ENCODE measurements around the gene CSTF1.

Gene CSTF1

DNA sequence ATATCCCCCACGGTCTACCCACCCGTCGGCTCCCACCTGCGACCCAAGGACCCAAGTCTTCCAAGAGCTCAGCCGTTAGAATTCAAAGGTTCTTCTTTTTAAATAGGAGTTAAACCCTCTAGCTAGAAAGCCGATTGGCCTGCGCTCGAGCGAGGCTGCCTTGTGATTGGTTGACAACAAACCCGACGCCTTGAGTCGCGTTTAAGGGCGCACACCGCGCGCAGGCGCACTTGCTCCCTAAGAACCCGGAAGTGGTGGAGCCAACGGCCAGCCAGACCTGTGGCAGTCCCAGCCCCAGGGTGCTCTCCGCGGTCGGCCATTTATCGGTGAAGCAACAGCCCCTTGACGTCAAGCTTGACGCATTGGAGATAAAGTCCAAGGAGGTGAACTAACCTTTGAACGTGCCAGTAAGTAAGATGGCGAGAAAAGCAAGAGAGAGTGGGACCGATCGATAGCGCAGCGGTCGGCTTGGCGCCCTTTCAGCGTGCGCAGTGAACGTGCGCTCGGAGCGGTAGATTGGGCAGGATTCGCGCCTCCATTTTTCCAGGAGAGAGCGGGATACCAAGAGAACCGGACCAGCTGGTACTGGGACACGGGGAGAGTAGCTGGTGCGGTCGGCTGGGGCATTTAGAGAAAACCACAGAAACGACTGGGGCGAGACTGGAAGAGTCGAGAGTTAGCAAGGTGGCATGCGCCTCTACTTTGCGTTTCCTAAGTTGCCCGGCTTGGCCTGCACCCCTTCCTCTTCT is at the start of gene CSTF1, which contains the start of gene AURKA:
TSS of gene CSTF1 (plus strand) at position 514 of the 749 bp plus-strand sequence. CDS start 2,908 bp downstream, outside the sequence.
TSS of gene AURKA (minus strand) at position 84 of the 749 bp plus-strand sequence. CDS start 4,018 bp downstream, outside the sequence.
- DNase-seq, result peak; percentile 99

- DNase-seq, result no peak
These were observed 49.7 kb upstream of the CSTF1 start for GRCh38 chr20:56342783-56343182.

- DNase-seq, result no peak
These were observed 48.5 kb upstream of the CSTF1 start for GRCh38 chr20:56343861-56344381.

GRCh38 chr20:56345911-56346310 is 46.5 kb upstream of the CSTF1 start:
- no peak for DNase-seq

- no peak for DNase-seq
These were observed 44.7 kb upstream of the CSTF1 start for GRCh38 chr20:56347628-56348304.

DNA sequence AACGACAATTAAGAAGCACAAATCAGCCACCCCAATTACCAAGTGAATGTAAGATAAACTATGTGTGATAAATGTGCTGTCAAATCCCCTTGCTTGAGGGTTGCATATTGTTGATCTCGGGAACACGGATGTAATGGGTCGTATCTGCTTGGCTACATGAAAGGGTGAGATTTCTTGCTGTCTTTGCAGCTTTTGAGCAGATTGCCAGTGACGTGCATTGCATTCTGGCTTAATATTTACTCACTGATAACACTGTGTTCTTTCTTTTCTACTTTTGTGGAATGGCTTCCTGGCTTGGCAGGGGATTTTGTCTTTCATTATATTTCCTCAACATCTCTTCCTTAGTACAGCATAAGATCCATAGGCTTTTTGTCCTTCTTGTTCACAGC is 44.1 kb upstream of the CSTF1 start:
- no peak for DNase-seq

GRCh38 chr20:56348746-56349145 is 43.7 kb upstream of the CSTF1 start:
- no peak for DNase-seq

- DNase-seq, result no peak
These were observed 41.6 kb upstream of the CSTF1 start for GRCh38 chr20:56350842-56351241.

- no peak for DNase-seq
These were observed 39.9 kb upstream of the CSTF1 start for GRCh38 chr20:56352345-56353055.

- DNase-seq, result no peak
These were observed 39.1 kb upstream of the CSTF1 start for GRCh38 chr20:56353356-56353755.

GRCh38 chr20:56358070-56358469 is 34.4 kb upstream of the CSTF1 start:
- no peak for DNase-seq

- DNase-seq, result peak; percentile 91
These were observed 33.7 kb upstream of the CSTF1 start, which contains the start of gene FAM210B for GRCh38 chr20:56358600-56359211. Gene FAM210B, plus strand, starts transcription at chr20:56358974. Its CDS starts 32 bp downstream, at chr20:56359006.

- DNase-seq, result no peak
These were observed 33.0 kb upstream of the CSTF1 start for GRCh38 chr20:56359212-56360132.

DNA sequence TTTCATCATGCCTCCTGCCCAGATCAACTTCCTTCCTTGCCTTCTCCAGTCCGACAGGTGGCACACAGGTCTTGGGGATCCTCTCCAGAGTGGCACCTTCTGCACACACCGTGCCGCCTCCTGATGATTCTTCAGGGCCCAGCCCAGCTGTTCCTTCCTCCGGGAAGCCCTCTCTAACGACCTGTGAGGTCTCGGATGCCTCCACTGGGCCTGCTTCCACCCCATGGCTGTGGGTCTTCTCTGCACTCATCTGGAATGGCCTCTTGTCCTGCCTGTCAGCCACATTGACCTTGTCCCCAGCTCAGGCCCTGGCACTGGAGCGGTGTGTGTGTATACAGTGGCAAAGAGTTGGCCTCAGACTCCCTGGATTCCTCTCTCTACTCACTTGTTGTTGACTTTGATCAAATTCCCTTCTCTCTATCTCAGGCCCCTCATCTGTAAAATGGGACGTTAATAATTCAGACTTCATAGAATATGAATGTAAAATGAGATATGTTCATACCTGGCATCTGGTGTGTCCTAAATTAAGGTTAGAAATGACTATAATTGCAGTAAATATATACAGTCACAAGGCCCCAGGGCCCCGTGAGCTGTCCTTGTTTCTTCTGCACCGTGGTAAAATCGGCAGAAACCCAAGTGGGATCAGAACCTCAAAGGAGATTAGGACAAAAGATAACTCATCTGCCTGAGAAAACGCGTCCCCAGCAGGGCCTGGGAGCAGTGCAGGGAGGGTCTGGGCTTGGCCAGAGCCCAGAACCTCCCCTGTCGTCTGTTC is 32.1 kb upstream of the CSTF1 start:
- DNase-seq, result no peak

GRCh38 chr20:56360908-56361205 is 31.6 kb upstream of the CSTF1 start:
- DNase-seq, result no peak

GRCh38 chr20:56361900-56362299 is 30.5 kb upstream of the CSTF1 start:
- no peak for DNase-seq

DNA sequence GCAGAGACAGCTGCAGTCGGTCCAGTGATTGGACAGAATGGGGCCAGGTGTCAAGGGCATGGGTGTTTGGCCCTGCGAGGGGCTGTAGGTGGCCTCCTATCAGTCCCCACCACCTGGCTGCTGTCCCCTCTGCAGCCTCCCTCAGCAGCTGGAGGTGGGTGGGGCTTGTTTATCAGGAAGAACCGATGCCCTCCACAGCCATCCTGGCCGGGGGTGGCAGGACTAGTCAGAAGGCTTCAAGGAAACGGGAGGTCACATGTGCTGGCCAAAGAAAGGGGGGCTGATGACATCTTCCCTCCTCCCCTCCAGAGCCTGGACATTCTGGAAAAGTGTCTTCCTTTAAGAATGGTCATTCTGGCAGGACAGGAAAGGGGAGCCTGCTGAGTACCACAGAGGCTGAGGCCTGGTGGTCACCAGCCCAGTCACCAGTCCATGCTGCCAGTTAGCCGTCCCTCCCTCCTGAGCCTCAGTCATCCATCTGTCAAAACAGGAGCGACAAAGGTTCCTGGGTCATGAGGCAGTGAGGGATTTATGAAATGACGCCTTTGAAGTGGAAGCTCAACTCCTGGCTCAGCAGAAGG is 29.5 kb upstream of the CSTF1 start:
- DNase-seq, result no peak

DNA sequence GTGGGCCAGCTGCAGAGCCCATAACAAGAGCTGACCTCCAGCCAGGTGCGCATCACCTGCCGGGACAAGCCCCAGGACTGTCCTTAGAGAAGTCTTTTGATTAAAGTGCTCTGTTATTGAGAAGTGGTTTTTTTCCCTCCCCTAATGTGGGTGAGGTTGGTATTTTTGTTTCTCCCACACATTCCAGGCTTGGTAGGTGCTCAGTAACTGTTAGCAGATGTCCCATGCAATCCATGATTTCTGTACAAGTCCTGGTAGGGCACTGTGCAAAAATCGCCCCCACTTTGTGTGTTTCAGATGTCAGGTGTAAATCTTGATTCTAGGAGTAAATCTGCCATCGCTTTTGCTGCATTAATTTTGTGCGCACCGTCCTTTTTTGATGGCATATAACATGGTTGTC is 29.0 kb upstream of the CSTF1 start:
- DNase-seq, result no peak

- DNase-seq, result no peak
These were observed 23.9 kb upstream of the CSTF1 start for GRCh38 chr20:56368351-56369134.

DNA sequence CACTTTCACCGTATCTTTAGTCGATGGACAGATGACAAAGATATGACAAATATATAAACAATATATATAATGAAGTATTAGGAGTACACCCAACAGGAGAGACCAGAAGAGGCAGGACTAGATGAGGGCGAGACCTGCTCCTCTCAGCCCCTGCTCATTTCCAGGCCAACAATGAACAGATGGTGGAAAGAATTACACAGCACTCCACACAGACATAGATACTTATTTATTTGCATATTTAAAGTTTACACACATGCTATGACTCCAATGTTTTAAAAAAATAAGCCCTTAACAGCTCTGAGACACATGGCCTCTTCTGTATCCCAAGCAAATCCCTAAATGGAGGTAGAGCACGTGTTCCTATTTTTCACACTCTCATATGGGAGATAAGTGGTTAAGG is 23.3 kb upstream of the CSTF1 start:
- DNase-seq, result no peak
